GM18858 (cell line): ENCODE measurements around the gene ZFYVE27.

ENCODE experiments used
- ATAC-seq: cut with Tn5 transposase; IDR thresholded peaks from one replicate; pipeline ENCODE4 v1.9.1; 2021; ENCODE audit not compliant: unreplicated experiment

Gene ZFYVE27

DNA sequence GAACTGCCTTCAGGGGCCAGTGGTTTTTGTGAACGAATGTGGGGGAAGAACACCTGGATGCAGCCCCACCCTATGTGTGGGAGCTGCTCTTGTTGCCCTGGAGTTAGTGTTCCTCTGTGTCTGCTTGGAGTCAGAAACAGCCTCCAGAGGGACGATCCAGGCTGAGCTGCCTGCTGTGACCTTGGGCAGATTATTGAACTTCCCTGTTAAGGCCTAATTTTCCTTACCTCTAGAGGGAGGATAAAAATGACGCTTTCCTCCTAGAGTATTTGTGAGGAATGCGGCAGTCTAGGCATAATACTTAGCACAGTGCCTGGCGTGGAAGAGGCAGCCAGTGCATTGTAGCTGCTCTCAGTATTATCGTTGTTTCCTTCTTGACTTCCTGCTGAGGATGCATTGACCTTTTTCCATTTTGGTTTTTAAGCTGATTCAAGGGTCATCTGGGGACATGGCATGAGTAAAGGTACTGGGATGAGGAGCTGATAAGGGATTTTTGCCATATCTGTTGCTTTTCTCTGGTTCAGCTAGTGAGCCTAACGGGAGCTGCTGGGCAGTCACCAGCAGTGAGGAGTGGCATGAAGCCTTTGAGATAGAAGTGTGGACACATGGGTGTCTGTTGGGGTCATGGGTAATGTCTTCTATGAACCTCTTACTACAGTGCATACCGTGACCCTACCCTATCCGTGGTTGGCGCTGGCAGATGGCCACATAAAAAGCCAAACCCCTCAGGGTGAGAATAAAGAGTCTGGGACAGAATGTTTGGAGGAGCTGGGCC, 6.4 kb downstream of the ZFYVE27 start:
- no peak for ATAC-seq

DNA sequence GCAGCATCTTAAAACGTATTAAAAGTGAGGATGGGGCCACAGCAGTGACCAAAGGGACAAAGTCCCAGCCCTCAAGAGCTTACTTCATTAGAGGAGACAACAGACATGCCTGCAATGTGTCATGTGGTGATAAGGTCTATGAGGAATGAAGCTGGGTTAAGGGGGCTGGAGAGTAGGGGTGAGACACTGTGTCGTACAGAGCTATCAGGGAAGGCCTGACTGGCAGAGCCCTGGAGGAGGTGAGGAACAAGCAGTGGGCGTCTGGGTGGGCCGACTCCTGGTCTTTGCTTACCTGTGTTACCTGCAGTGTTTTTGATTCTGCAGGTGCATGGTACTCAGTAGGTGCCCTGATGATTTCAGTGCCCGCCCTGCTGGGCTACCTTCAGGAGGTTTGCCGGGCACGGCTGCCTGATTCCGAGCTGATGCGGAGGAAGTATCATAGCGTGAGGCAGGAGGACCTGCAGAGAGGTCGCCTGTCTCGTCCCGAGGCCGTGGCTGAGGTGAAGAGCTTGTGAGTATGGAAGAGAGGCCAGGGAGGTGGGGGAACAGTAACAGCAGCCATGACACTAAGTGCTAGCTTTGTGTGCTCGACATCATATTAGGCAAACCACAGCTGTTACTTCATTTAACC, 7.6 kb downstream of the ZFYVE27 start:
- no peak for ATAC-seq

DNA sequence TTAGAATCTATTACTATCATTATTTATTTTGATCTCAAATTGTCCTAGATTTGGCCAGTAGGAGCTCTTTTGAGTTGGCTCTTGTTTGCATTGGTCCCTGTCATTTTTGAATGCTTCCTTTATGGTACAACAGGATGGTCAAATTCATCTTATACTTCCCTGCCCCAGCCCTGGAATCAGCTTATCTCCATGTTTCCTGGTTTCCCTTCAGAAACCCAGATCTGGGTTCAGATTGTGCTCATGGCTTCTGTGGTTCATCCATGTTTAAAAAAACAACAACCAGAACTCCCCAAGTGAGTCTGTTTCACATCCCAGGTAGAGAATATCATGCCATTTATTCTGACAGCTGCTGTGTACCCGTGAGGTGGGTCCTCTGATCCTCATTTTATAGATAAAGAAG, 10.6 kb downstream of the ZFYVE27 start:
- ATAC-seq = no peak

DNA sequence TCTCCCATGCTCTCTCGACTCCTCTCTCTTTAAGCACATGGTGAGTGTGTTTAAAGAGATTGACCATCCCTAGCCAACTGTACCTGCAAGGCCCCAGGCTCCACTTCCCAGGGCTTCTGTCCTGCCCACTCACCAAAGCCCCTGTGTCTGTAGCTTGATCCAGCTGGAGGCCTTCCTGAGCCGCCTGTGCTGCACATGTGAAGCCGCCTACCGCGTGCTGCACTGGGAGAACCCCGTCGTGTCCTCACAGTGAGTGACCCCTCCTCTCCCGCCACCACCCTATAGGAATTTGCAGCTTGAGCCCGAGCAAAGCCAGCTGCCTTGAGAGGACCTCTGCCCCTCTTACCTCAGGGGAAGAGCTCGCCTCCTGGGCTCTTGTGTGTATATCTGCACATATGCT, 11.2 kb downstream of the ZFYVE27 start:
- no peak for ATAC-seq

DNA sequence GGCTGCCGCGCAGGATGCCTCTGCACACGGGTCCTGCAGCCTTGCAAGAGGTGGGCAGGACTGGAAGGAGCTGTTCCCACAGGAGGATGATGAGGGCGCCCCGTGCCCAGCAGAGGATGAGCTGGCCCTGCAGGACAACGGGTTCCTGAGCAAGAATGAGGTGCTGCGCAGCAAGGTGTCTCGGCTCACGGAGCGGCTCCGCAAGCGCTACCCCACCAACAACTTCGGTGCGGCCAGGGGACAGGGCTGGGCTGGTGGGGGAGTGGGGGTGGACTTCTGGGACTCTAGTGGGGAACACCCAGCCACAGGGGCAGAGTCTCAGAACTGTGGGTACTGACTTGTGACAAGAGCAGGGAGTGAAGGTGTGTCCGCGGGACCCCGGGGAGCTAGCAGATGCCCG, 16.0 kb downstream of the ZFYVE27 start:
- no peak for ATAC-seq

DNA sequence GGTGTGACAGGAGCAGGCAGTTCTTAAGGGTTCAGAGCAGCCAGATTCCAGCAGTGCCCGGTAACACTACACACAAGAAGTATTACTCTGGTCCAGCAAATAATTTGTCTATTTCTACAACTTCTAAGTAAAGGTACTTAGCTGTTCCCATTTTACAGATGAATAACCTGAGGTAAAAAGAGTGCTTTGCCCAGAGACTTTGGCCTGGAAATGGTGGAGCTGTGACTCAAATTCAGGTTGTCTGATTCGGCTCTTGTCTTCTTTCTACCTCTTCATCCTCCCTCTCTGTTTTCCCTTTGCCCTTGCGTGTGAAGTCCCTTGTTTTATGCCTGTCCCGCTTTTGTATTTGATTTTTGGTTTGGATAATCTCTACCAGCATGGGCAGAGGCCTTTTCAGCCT, 17.8 kb downstream of the ZFYVE27 start:
- ATAC-seq = no peak

DNA sequence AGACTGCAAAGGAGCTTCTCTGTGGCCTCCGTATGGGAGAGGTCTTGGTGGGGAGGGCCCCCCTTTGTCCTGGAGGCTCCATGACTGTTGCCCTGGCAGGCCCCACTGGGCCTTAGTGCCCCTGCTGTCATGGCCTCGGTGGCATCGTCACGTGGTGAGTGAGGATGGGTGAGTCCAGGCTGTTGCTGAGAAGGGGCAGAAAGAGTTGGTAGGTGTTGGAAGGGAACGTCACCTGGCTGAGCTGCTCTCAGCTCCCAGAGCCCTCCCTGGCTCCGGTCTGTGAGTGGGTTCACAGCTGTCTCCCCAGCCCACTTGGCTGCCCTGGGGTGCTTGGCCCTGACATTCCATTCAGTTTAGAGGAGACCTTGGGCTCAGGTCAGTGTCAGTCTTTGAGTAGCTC, 18.8 kb downstream of the ZFYVE27 start:
- ATAC-seq = no peak

DNA sequence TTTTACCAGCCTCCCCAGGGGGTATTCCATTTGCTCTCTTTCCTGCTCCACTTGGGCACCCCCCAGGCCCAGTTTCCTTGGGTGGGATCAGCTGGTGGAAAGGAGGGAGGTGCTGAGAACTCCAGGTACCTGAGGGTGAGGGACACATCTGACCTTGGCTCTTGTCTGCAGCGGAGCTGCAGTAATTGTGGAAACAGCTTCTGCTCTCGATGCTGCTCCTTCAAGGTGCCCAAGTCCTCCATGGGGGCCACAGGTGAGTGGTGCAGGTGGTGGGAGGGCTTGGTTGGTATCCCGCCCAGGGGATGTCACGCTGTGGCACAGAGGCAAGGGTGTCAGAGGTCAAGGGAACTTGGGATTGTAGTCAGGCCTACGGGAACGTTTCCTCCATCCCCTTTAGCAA, 20.5 kb downstream of the ZFYVE27 start:
- no peak for ATAC-seq

DNA sequence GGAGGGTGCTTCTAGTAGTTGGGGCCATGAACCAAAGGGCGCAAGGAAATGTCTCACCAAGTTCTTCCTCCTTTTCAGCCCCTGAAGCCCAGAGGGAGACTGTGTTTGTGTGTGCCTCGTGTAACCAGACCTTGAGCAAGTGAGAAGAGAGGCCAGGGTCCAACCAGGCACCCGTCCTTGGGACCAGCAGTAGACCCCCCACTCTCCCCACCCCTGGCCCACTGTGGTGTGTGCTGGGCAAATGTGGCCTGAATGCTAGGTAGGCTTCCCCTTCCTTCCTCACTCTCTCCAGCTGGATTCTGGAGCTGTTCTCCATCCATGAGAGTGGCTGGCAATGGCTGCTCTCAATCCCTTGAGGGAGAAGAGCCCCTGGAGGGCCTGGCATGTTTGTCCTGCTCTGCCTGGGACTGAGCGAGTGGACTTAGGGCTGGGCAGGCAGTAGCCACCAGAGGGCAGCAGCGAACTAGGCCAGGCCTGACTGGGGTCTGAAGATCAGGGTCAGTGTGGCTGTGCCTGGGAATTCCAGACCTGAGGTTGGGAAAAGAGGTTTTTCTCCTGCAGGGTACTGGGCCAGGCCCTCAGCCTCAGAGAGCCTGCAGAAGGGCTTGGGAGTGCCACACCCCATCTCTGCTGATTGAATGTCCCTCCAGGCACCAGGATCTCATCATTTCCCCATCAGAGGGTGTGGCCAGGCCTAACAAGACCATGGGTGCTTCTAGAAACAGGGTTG, 22.4 kb downstream of the ZFYVE27 start:
- no peak for ATAC-seq

DNA sequence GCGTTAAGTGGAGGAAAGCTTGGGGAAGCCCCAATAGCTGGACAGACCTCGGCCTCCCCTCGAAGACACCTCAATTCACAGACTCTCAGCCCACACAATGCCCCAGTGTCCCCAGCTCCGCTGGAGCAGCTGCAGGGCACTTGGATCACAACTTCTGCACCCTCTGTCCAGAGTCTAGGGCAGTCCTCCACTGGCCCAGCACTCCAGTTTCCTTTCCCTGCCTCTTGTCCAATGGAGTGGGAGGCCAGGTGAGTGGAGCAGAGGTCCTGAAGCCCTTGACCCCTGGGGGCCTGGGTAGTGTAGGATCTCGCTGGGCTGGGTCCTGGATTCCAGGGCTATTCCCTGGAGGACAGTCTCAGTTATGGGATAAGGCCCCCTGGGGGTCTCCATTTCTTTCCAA, 23.0 kb downstream of the ZFYVE27 start:
- no peak for ATAC-seq

DNA sequence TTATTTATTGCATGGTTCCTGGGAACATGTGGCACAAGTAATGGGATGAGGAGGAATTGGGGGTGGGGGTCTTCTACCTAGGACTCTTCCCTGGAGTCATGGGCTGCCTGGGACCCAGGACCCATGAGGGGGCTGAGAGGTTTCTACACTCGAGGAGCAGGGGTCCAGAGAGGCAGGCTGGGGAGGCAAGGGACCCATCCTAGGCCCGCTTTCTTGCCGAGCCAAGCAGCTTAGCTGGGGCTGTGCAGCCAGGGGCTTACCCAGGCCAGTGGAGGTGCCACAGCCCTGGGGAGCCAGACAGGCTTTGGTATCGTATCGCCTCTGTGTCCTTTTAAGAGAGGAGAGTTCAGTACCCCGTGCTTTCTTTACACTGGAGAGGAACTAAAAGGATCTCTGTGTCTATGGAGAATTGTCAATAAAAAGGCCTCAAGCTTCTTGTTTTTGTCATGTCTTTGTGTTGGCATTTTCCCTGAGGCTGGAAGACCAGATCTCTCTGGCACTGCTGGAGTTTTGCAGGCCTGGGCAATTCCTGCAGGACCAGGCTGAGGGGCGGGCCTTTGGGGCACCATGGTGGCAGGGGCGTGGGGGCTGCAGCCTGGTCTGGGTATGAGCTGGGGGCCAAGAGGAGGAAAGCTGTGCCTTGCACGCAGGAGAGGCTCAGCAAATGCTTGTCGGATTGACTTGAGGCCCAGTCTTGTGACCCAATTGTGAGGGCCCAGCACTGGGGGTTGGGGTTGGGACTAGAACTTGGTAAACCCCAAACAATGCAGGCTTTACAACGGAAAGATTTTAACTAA, 23.7 kb downstream of the ZFYVE27 start:
- no peak for ATAC-seq

DNA sequence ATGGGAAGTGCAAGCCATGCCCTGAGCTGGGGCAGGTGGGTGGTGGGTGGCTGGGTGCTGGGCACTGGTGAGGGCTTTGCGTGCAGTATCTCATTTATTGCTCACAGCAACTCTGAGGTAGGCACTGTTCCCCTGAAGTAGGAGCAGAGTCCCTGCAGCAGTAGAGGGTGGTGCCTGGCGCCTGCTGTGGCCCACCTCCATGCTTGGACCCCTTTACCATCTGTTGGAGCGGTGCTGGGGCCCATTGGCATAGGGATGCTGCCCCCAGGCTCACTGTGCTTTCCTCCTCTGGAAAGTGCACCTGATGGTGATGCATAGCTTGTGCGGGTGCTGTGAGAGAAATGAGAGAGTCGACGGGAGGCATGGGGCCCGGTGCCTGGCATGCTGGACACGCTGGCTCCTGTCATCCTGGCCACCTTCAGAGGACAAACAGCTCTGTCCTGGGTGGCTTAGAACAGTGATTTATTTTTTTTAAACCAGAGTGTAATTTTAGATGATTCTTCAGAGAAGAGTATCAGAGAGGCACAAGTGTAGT, 24.5 kb downstream of the ZFYVE27 start:
- no peak for ATAC-seq

DNA sequence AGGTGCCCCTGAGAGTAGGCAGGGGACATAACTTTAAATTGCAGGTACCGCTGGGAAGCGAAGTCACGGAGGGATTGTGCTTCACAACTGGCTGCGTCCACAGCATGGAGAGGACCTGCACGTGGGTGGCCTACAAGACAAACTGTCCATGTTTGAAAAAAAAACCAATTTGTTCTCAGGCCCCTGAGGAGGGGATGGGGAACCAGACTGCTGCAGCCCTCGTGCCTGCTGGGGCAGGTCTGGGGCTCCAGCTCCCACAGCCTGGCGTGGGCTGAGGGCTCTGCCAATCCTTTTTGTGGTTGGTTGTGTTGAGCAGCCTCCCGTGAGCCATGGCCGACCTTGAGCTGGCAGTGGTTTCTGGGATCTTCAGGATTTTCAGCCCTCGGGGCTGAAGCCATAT, 25.1 kb downstream of the ZFYVE27 start:
- ATAC-seq = no peak

DNA sequence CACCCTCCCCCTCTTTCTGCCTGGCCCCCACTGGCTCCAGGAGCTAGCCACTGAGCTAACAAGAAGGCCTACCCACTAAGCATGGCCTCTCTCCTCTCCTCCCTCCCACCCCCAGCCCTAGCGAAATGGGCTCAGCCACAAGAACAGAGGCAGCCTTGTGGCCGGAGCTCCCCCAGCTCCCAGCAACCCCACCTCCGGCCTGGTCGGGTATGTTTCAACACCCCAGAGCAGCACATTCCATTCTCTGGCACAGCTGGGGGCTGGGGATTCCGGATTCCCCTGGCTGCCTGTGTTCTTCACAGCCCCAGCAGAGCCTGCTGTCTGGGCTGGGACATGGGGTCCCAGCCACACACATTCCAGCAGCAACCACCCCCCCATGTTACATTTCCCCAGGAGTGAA, 25.9 kb downstream of the ZFYVE27 start:
- ATAC-seq = no peak

DNA sequence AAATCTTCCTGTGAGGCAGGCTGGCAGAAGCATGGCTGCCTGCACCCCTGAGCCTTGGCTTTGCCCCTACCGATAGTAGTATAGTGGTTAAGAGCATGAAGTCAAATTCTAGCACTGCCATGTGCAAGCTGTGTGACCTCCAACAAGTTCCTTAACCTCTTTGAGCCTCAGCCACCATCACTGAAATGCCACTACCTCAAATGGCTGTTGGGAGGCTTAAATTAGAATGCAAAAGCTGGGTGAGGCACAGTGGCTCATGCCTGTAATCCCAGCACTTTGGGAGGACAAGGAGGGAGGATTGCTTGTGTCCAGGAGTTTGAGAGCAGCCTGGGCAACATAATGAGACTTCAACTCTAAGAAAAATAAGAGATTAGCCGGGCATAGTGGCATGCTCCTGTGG, 26.5 kb downstream of the ZFYVE27 start:
- ATAC-seq = no peak

DNA sequence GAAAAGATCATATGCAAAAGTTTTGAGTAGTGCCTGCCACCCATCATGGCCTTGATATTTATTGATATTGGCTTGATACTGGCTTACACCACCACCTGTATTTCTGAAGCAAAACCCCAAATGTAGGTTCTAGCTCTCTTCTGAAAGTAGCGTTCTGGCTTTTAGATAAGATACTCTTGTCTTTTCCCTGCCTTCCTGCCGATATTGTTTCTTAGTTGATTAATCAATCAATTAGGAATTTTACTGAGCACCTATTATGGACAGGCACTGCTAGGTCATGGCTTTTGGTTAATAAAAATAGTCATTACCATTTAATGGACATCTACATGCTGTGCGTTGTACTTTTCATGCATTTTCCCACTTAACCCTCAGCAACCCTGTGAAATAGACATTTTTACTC, 27.0 kb downstream of the ZFYVE27 start:
- no peak for ATAC-seq

DNA sequence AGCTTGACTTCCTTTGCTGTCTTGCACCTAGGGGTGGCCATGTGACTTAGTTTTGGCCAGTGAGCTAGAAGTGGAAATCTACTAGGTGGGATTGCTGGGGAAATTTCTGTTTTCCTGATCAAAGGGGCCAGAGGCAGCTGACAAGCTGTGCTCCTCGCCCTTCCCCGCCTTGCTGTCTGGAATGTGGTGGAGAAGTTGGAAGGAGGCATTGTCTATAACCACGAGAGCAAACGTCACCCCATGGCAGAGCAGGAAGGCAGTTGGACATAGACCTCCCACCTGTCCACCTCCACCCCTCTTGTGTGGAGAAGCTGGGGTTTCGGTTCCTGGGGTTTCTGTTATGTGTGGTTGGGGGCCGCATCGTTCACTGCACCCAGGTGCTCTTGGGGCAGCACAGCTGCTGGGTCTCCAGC, 27.6 kb downstream of the ZFYVE27 start:
- no peak for ATAC-seq

DNA sequence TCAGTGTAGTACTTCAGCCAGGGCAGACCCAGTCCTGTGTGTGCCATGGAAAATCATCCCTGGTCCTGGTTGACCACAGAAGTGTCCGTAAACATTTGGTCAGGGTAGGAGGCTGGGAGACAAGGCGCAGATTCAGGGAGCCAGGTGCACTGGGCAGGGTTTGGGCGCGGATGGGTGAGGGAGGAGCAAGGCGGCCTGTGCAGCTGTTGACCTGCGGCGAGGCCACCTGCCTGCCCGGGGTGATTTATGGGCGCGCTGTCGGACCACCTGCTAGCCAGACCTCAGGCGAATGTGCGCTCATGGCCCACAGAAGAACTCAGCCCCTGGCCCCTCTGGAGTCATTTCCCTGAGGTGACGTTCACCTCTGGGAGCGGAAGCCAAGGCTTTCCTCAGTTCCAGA, 28.3 kb downstream of the ZFYVE27 start:
- no peak for ATAC-seq

DNA sequence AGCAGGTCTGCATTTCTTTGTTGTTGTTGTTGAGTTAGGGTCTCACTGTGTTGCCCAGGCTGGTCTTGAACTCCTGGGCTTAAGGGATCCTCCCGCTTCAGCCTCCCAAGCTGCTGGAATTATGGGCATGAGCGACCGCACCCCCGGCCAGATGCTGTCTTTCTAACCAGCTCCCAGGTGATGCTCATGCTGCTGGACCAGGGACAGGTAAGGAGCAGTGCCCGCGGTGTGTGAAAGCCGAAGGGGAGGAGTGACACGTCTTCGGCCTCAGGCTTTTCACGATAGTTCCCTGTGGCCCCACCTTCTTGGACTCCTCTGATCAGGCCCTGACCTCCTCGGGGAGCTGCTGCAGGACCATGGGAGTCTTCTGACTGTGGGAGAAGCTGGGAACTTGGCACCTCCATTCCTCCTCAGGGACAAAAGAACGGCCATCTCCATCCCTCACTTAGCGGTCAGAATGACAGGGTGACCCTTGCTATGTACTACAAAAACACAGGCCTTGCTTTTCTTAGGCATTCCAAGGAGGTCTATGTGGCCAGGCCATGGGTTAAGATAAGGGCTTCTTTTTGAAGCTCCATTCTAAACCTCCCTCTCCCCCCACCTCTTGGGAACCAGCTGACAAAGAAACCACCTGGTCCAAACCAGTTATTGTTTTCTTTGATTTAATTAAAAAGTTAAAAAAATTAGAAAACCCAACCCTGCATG, 29.3 kb downstream of the ZFYVE27 start:
- no peak for ATAC-seq
